NCI-H2081 treated with DMSO at 0.1 percent for 48 hours (cell line): Measurements from ENCODE around the gene UCN2.
A peak's percentile ranks its signal among the peaks of the same experiment; 100 is the strongest.

Experiments used
- DNase-seq: peaks from one replicate; lab custom pipeline; 2025; lab: John Stamatoyannopoulos, UW

Gene UCN2, protein sequence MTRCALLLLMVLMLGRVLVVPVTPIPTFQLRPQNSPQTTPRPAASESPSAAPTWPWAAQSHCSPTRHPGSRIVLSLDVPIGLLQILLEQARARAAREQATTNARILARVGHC

DNA sequence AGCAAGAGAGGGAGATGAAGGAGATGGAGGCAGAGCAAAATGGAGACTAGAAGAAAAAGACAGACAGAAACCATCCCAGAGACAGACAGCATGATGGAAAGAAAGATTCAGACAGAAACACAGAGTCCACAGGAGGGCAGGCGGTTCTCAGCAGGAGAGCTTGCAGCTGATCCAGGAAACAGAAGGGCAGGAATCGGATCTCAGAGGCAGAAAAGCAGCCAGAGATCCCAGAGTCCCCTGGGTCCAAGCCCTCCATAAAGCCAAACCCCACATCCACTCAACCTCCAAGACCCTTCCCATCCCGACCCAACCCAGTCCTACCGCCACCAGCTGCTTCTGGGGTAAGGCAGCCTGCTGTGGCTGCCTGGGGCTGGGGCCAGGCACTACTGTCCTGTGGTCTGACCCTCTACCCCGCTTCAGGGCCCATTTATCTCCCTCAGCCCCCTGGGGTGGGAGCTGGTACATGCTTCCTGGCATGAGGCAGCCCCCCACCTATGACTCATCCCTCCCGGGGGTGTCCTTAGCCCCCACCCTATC, at the start of gene UCN2:
UCN2 (minus strand) TSS at position 400 of the 537 bp plus-strand sequence. CDS start 657 bp downstream, outside the sequence.
- no peak for DNase-seq

DNA sequence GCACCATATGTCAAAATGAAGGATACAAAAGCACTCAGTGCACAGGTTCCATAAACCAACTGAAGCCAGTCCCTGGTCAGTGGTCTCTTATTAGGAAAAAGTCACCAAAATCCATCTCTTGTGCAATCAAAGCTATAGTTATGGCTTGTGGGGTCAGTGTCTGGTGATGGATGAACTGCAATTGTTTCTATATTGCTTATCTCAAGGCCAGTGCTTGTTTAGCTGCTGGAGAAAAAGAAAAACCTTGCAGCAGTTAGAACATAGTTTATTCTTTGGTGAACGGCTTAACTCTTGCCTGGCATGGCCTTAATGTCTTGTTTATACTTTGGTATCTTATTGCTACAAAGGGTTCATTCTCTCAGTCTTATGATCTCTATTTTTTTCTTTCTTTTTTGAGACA, 48.7 kb upstream of the UCN2 start:
- no peak for DNase-seq

DNA sequence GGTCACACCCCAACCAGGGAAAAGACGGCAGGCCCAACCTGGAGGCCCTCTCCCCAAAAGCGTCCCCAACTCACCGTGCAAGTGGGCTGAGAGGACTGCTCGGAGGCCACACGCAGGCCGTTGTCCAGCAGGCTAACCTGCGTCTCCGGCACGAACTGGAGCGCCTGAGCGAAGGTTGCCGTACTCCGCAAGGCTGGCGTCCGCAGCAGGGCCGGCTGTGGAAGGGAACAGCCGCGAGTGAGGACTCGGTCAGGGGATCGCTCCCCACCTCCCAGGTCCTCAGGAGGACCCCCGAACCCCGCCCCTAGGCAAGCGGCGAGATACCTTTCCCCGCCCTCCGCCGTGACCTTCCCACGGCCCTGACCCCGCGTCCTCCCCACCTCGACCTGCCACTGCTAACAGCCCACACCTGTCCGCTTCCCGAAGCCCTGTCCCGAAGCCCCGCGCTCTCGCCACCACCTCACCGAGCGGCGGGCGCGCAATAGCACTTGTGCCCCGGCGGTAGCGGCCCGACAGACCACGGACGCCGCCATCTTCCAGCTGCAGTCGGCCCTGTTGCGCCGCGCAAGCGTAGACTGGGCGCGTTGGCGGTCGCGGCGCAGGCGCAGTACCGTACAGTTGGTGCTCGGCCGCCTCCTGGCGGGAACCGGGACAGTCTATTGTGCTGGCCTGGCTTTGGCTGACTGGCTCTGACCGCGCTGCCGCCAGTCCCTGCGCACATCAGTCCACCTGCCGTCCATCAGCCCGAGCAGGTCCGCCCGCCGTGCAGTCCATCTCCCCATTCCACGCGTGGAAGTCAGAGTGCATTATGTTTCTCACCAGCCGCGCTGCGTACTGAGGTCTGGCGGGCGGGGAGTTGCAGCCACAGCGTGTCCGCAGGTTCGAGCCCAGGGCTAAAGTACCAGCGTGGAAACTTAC, 45.8 kb upstream of the UCN2 start, which contains the start of gene UQCRC1:
UQCRC1 (minus strand) TSS at position 559 of the 918 bp plus-strand sequence; CDS start at position 533, 26 bp downstream.
- peak; percentile 44 for DNase-seq

DNA sequence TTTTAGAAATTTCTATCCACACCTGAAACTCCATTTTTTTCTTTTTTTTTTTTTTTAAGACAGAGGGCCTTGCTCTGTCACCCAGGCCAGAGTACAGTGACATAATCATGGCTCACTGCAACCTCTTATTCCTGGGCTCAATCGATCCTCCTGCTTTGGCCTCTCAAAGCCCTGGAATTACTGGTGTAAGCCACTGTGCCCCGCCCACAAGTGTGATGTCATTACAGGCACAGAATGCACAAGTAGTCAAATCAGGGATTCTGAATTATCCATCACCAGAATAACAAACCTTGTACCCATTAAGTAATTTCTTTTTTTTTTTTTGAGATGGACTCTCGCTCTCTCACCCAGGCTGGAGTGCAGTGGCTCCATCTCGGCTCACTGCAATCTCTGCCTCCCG, 43.9 kb upstream of the UCN2 start:
- DNase-seq = no peak

DNA sequence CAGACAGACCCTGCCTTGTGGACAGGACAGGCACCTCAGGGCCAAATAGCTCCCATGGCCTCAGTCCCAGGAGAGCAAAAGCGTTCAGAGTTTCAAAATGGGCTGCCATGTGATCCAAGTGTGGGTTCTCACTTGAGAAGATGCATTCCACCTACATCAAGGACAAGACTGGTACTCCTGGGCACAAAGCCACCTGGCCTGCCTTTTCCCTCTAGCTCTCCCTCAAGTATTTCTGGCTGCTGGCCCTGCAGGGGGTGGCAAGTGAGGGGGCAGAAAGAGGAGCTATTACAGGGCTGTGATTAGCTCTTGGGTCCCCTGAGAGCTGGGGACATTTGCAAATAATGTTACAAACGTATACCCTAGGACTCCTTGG, 38.0 kb upstream of the UCN2 start:
- no peak for DNase-seq

DNA sequence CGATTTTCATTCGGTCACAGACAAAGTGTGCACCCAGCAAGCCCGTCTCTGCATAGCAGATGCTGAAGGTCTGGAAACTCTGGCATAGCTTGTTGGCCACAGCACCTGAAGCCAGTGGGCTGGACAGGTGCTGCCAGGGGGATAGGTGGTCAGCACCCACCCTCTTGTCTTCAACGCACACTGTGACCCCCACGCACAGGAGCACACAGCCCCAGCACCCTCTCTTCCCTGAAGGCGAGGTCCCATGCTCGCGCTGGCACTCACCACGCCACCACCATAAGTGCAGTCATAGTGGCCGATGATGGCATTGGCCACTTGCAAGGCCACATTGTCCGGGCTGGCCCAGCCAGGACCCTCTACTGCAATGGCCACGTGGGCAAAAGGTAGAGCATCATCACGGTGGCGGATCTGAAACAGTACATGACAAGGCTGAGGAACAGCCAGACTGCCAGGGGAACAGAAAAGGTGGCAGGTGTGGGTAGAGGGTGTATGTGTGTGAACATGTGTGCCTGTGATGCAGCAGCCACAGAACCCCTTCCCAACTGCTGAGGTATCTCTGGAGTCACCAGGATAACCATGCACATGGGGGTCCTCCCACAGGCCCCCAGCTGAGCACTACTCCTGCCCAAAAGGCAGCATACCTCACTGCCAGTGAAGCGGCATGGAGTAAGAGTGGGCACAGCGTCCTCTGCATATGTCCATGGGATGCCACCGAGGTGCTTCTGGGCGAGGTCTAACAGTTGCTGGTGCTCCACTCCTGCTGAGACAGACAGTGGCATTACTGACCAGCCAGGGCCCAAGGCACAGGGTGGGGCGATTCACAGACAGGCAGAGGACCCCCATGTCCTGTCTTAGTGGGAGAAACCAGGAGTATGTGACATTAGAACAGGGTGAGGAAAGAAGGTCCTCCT, 37.4 kb upstream of the UCN2 start:
- no peak for DNase-seq

DNA sequence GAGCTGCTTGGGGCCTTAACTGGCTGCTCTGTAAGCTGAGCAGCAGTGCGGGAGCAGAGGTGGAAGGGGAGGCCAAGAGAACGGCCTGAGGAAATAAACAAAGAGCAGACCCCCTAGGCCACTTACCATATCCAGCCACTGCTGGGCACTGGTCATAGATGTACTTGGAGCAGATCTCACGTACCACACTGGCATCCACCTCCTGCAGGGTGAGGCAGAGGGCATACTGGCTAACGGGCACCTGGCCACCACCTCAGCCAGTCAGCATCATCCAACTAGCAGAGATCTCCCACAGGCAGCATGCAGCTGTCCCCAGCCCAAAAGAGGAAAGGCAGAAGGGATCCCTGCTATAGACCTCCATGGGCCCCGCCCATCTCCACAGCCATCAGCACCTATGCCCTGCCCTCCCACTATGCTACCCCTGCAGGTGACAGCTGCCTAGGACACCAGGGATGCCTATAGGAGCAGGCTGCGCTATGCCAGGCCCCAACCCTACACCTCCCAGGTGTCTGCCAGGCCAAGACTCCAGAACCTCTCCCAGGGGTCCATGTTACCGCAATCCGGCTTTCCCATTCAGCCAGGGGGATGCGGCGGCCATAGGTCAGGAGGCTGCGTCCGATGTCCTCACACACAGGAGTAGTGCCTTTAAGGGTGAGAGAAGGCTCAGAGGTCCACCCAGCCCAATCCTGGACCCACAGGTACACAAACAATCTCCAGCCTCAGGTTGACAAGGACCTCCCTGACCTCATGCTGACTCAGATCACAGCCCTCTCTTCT, 36.1 kb upstream of the UCN2 start:
- no peak for DNase-seq

DNA sequence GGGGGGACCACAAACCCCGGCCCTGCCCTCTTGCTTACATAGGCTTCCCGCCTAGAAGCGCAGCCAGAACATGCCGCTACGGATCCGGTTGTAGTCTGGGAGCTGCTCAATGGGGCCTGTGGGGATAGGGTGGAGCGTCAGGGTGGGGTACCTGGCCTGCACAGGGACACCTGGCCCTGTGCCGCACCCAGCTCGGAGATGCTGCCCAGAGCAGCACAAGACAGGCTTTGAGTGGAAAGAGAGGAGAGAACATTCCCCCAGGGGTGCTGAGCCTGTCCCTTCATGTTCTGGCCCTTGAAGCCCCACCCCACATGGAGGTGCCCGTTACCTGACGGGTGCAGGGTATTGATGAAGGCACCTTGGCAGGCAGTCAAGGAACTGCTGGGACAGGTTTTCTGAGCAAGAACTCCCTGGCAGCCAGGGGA, 35.5 kb upstream of the UCN2 start:
- DNase-seq = no peak

DNA sequence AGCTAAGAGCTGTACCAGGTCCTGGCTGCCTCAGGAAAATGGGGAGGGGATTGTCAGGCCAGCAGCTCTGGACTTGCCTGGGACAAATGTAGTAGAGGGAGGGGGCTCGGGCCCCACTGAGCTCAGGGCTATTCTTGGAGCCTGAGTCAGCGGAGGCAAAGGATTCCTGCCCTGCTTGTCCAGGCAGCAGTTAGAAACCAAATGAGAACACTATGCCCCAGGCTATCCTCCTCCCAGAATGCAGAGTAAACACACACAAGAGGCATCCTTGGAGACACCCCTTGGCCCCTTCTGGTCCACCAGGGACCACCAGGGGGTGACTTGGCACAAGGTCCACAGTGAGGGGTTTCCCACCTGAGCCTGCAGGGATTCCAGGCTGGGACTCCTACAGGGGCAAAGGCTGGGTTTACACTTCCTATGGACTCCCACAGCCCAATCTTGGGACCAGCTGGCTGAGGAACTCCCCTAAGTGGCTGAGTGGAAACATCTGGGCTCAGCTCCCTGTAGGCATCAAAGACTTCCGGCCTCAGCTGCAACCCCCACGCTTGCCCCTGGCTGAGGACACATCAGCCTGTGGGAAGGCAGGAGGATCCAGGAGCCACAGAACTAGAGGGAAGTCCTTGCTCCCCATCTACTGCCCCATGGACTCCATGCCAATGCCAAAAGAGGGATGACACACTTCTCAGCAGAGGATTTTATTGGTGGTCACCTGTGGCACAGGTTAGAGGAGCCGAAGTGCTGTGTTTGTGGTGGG, 34.9 kb upstream of the UCN2 start:
- DNase-seq = no peak

DNA sequence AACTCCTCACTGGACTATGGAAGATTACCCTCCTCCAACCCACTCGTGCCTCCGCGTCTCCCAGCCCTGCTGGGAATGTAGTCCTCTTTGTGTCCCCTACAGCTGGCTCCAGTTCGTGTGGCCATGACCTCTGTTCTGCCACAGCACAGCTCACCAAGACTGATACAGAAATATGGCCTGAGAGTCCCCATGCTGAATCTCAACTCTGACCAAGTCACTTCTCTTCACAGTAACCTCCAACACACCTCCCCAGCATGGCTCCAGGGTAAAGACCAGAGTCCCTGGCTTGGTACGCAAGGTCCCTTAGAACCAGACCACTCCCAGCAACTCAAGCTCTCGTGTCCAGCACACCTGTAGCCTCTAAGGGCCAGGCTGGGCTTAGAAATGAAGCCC, 33.8 kb upstream of the UCN2 start:
- no peak for DNase-seq

DNA sequence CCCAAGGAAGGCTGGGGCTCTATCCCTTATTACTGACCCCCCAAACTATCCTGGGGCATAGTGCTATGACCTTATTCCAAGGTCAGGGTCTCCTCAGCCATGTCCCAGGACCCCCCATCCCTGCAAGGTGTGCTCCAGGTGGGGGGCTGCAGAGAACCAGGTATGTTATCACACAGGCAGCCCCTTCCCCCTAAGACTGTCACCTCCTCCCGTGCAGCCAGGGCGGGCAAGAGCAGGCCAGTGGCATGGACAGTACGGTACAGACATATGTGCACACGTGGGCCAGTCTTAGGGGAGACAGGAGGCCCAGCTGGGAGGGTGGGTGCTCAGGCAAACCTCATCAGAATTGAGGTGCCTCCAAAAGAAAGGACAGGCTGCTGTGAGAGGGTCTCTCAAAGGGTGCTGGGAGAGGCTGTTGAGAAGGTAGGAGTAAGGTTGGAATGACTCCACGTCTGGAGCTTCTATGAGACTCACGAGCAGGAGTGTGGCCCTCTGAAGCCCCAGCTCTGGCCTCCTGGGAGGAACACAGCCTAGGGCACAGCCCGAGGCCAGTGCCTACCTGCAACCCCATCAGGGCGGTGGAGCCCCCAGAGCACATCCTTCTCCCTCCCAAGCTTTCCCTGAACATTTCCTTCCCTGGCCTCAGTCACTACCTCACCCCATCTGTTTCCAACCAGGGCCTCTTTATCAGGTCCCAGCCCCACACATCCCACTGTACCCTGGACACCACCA, 33.3 kb upstream of the UCN2 start:
- DNase-seq = no peak

DNA sequence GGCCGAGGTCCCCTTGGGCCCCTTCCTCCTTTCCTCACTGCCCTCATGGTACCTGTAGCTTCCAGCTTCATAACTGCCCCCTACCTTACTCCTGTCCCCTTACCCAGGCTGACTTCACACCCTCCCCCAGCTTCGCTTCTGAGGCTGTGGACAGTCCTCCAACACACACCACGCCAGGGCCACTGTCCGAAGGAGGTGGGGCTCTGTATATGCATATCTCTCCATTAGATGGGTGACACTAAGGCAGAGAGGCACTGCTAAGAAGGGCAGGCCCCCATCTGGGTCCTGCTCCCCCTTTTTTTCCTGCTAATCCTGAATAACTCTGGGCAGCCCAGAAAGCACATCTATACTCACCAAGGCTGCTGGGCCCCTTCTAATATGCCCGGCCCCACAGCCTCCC, 32.6 kb upstream of the UCN2 start:
- no peak for DNase-seq

DNA sequence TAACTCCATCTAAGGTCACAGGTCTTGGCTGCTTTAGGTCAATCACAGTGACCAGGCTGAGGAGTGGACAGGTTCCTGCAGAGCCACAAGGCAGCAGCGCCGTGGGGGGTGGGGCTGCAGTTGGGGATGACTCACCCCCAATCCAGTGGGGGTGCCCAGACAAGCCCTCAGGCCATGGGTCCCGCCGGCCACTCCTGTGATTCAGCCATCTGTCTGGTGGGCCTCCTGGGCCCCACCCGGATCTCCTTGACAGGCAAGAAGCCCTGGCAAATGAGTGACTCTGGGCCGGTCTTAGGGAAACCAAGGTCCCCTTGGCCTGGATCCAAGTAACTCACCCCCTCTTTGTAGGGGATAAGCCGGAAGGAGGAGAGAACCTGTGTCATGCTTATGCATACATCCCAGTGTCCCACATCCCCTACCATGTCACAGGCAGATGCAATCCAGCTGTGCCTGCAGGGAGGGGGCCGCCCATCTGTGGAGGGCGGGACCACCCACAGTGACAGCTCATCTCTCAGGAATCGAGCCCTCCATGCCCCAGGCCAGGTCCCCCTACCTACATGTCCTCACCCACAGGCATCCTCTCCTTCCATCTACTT, 32.0 kb upstream of the UCN2 start:
- DNase-seq = no peak

DNA sequence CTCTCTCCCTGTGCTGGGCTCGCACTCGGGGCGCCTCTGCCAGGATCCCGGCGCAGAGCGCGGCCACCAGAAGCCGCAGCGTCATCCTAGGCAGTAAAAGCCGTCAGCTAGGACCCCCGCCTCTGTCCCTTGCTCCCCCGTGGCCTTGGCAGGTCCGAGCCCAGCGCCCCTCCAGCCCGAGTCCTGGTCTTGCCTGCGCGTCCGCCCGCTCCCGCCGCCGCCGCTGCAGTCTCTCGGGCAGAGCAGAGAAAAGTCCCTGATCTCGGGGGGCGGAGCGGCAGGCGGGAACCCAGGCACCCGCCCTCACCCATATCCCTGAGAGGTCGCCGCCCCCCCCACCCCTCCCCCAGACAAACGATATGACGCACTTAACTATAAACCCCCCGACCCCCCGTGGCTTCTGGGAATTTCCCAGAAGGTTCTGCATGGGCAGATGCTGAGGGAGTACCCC, 31.5 kb upstream of the UCN2 start, which contains the start of gene COL7A1:
COL7A1 (minus strand) TSS at position 255 of the 451 bp plus-strand sequence; CDS start at position 85, 170 bp downstream.
- no peak for DNase-seq

DNA sequence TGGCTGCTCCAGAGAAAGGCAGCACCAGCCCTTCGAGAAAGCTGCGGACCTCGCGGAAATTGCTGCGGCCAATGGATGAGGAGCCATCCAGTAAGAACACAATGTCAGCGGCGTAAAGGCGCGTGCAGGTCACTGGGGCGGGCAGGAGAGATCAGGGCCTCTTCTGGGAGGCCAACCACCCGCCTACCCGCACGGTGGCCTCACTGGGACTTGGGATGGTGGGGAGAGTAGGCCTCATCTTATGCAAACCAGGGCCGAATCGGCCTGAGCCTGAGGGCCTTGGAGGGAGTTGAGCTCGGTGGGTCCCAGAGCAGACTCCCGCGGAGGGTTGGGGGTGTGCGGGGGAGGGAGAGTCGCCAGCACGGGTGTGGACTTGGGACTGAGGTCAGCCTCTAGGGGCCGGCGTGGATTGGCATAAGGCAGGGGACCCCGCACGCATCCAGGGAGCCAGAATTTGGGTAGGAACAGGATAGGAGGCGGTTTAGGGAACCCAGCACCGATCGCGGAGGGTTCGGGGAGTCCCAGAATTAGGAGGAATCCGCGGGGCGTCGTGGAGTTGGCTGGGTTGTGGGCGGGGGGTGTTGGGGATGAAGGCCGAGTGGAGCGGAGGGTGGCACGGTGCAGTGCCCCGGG, 31.0 kb upstream of the UCN2 start:
- no peak for DNase-seq

DNA sequence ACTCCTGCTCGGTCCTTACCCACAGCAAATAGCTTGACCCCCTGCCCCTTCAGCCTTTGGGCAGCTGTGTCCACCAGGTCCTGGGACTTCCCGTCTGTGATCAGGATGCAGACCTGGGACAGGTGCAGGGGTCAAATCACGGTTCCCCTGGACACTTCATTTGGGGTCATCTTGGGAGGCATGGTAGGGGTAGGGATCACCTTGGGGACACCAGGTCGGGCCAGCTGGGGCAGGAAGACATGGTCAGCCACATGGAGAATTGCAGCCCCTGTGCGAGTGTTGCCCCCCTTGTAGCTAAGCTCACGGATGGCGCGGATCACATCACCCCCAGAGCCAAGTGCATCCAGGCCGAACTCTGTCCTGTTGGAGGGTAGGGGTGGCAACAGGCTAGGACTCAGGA, 29.8 kb upstream of the UCN2 start:
- DNase-seq = no peak

DNA sequence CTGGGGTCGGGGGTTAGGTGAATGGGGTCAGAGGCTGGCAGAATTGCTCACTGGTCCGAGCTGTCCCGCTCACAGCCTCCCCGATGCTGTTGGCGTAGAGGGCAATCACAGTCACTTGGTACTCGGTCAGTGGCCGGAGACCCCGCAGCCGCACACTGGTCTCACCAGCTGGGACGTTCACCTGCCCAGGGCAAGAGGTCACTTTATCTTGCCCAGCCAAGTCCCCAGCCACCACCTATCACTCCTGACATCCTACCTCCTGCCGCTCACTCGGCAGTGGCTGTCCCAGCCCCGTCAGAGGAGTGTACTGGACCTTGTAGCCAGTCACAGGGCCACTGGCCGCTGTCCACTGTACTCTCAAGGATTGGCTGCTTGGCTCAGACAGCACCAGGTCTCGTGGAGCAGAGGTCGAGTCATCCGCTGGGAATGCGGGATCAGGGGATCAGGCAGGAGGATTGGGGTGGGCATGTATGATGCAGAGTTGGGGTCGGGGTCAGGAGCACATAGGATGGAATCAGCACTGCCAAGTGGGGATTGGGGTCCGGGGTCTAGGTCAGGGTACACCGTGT, 29.0 kb upstream of the UCN2 start:
- DNase-seq = no peak

DNA sequence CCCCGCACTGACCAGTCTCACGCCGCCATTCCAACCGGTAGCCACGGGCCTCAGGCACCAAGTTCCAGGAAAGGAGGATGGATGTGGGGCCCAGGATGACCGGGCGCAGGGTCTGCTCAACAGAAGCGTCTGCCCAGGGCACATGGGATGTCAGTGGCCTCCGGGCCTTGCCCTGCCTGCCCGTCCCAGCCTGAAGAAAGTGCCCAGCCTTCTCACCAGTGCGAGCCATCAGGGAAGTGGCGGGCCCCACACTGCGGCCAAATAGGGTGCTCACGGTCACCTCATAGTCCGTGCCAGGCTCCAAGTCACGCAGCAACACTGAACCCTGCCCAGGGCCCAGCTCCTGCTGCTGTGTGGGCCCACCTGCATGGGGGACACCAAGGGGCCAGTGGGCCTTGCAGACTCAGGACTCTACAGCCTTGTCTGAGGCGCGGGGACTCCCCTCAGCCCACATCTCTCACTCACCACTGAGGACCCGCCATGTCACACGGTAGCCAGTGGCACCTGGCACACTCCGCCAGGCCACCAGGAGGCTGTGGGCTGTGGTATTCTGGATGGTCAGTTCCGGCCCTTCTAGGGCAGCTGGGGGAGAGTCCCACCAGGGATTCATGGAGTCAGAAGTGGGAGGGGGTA, 28.4 kb upstream of the UCN2 start:
- DNase-seq = no peak
